NT2/D1 (cell line): ENCODE measurements around the gene NFATC3.

Experiments used
- DNase-seq: peaks from one replicate; pipeline ENCODE4 v3.0.0-alpha.2; 2011; ENCODE audit warnings: low read depth, low spot score
- H3K27me3 ChIP-seq: 2 replicates; pipeline ENCODE4 v1.6.0; 2011; ENCODE audit warnings: mild to moderate bottlenecking; ENCODE audit not compliant: insufficient read length, insufficient read depth
- H3K36me3 ChIP-seq: 2 replicates; pipeline ENCODE4 v1.6.1; 2011; ENCODE audit warnings: mild to moderate bottlenecking, low read length, mixed read lengths; ENCODE audit not compliant: insufficient read depth, insufficient read length
- H3K4me1 ChIP-seq: 2 replicates; pipeline ENCODE4 v1.5.1; 2011; ENCODE audit not compliant: insufficient read depth, insufficient read length
- H3K4me3 ChIP-seq: 2 replicates; pipeline ENCODE4 v1.5.1; 2011; ENCODE audit warnings: low read depth; ENCODE audit not compliant: insufficient read length
- H3K9ac ChIP-seq: 2 replicates; pipeline ENCODE4 v1.6.0; 2011; ENCODE audit warnings: low read depth; ENCODE audit not compliant: insufficient read length
- H3K9me3 ChIP-seq: 2 replicates; pipeline ENCODE4 v1.5.1; 2011; ENCODE audit warnings: mild to moderate bottlenecking, low read length; ENCODE audit not compliant: insufficient read depth
- SUZ12 ChIP-seq: IDR thresholded peaks from 2 replicates; pipeline ENCODE4 v1.6.1; 2011; ENCODE audit not compliant: insufficient read length, insufficient read depth; ENCODE audit errors: extremely low read depth
- YY1 ChIP-seq: IDR thresholded peaks from 2 replicates; pipeline ENCODE4 v1.6.1; 2011; ENCODE audit not compliant: insufficient read length, insufficient read depth
- ZNF274 ChIP-seq: IDR thresholded peaks from 2 replicates; pipeline ENCODE4 v1.6.1; 2011; ENCODE audit warnings: mild to moderate bottlenecking, low read depth, low read length

NFATC3 gene

GRCh38 chr16:68273896-68274295 is 188.7 kb downstream of the NFATC3 start:
- DNase-seq = no peak
- H3K9ac ChIP-seq = no peak overlapping the region
- H3K4me1 ChIP-seq = no peaks in the 10 kb centered on the region
- H3K27me3 ChIP-seq = no peaks in the 10 kb centered on the region
- H3K36me3 ChIP-seq = peaks cover 69% of the 10 kb centered on the region
- TF ChIP-seq YY1 (no peak), ZNF274 (no peak), SUZ12 (no peak)
- H3K9me3 ChIP-seq = no peaks in the 10 kb centered on the region
- H3K4me3 ChIP-seq = no peak overlapping the region

GRCh38 chr16:68274441-68274840 is 189.3 kb downstream of the NFATC3 start:
- Histone ChIP-seq H3K9me3 (0 out of 2 replicates have a peak, but pooled peaks cover 4% of the 10 kb centered on the region), H3K4me1 (no peaks in the 10 kb centered on the region), H3K27me3 (no peaks in the 10 kb centered on the region), H3K36me3 (peaks cover 74% of the 10 kb centered on the region), H3K4me3 (no peak overlapping the region), H3K9ac (no peak overlapping the region)
- DNase-seq = no peak
- TF ChIP-seq ZNF274 = no peak
- TF ChIP-seq SUZ12 = no peak
- TF ChIP-seq YY1 = no peak

GRCh38 chr16:68275611-68276191 is 190.5 kb downstream of the NFATC3 start:
- no peak overlapping the region for H3K4me3 ChIP-seq
- TF ChIP-seq SUZ12 = no peak
- no peak for TF ChIP-seq YY1
- TF ChIP-seq ZNF274 = no peak
- DNase-seq = no peak

GRCh38 chr16:68276223-68276622 is 191.1 kb downstream of the NFATC3 start:
- TF ChIP-seq YY1 (no peak), SUZ12 (no peak), ZNF274 (no peak)
- Histone ChIP-seq H3K4me3 (no peak overlapping the region), H3K9me3 (0 out of 2 replicates have a peak, but pooled peaks cover 4% of the 10 kb centered on the region), H3K9ac (no peak overlapping the region), H3K4me1 (no peaks in the 10 kb centered on the region), H3K36me3 (peaks cover 73% of the 10 kb centered on the region), H3K27me3 (no peaks in the 10 kb centered on the region)
- DNase-seq = no peak

More at GRCh38 chr16:68275611-68276191, 190.5 kb downstream of the NFATC3 start:
- Histone ChIP-seq H3K9ac (no peak overlapping the region), H3K4me1 (no peaks in the 10 kb centered on the region), H3K27me3 (no peaks in the 10 kb centered on the region), H3K9me3 (0 out of 2 replicates have a peak, but pooled peaks cover 4% of the 10 kb centered on the region), H3K36me3 (peaks cover 73% of the 10 kb centered on the region)
